MM.1S (cell line): Measurements from ENCODE around the gene UGT3A2.

Source experiments
- DNase-seq: peaks from one replicate; pipeline ENCODE4 v3.0.0-alpha.2; 2015
- H2AFZ ChIP-seq: fragments of 300-600 bp; sonication (generic); 2 replicates; pipeline ENCODE4 v1.6.0; 2016; ENCODE audit warnings: antibody characterized with exemption, low read length
- H3F3A ChIP-seq: fragments of 300-600 bp; sonication (generic); 2 replicates; pipeline ENCODE4 v1.6.1; 2016; ENCODE audit warnings: mild to moderate bottlenecking, antibody characterized with exemption, low read length, moderate library complexity, mixed read lengths; ENCODE audit not compliant: insufficient read depth
- H3K27ac ChIP-seq: fragments of 300-600 bp; sonication (generic); 2 replicates; pipeline ENCODE4 v1.5.1; 2016; ENCODE audit warnings: mild to moderate bottlenecking, low read length
- H3K27me3 ChIP-seq: fragments of 300-600 bp; sonication (generic); replicated peaks from 2 replicates; pipeline ENCODE4 v1.6.0; 2016; ENCODE audit warnings: low read length; ENCODE audit not compliant: insufficient read depth
- H3K36me3 ChIP-seq: fragments of 300-600 bp; sonication (generic); replicated peaks from 2 replicates; pipeline ENCODE4 v1.6.1; 2016; ENCODE audit warnings: mild to moderate bottlenecking, low read length, mixed read lengths; ENCODE audit not compliant: insufficient read depth
- H3K4me1 ChIP-seq: fragments of 300-600 bp; sonication (generic); 2 replicates; pipeline ENCODE4 v1.6.1; 2016; ENCODE audit warnings: low read length, mixed read lengths
- H3K4me2 ChIP-seq: fragments of 300-600 bp; sonication (generic); 2 replicates; pipeline ENCODE4 v1.6.0; 2016; ENCODE audit warnings: low read depth, low read length
- H3K4me3 ChIP-seq: fragments of 300-600 bp; sonication (generic); 2 replicates; pipeline ENCODE4 v1.5.1; 2016; ENCODE audit warnings: low read length, mixed read lengths
- H3K79me2 ChIP-seq: fragments of 300-600 bp; sonication (generic); 2 replicates; pipeline ENCODE4 v1.6.1; 2016; ENCODE audit warnings: mixed run types, low read length, mixed read lengths
- H3K9ac ChIP-seq: fragments of 300-600 bp; sonication (generic); 2 replicates; pipeline ENCODE4 v1.6.1; 2016; ENCODE audit warnings: low read length, mixed read lengths
- H3K9me2 ChIP-seq: fragments of 300-600 bp; sonication (generic); replicated peaks from 2 replicates; pipeline ENCODE4 v1.6.1; 2016; ENCODE audit warnings: mild to moderate bottlenecking, low read length, mixed read lengths; ENCODE audit not compliant: insufficient read depth
- H3K9me3 ChIP-seq: fragments of 300-600 bp; sonication (generic); replicated peaks from 2 replicates; pipeline ENCODE4 v1.6.1; 2016; ENCODE audit warnings: mild to moderate bottlenecking, low read length, mixed read lengths; ENCODE audit not compliant: insufficient read depth
- H4K20me1 ChIP-seq: fragments of 300-600 bp; sonication (generic); 2 replicates; pipeline ENCODE4 v1.6.1; 2016; ENCODE audit warnings: mild to moderate bottlenecking, low read length, moderate library complexity, mixed read lengths; ENCODE audit not compliant: insufficient read depth
- EZH2 ChIP-seq: fragments of 300-600 bp; sonication (generic); optimal IDR thresholded peaks from 2 replicates; pipeline ENCODE3; 2017; ENCODE audit warnings: low read depth, mild to moderate bottlenecking, antibody characterized with exemption, low read length, mixed read lengths
- EZH2phosphoT487 ChIP-seq: fragments of 300-600 bp; sonication (generic); IDR thresholded peaks from 2 replicates; pipeline ENCODE4 v1.6.1; 2018; ENCODE audit warnings: antibody characterized with exemption, low read length
- TF ChIP-seq, protein P1 (sequence below): fragments of 300-600 bp; sonication (generic); IDR thresholded peaks from 2 replicates; pipeline ENCODE4 v1.5.1; 2016; ENCODE audit warnings: antibody characterized with exemption, low read length, mixed read lengths

UGT3A2 gene

GRCh38 chr5:35996076-35996475, 70.6 kb downstream of the UGT3A2 start:
- H3F3A ChIP-seq = no peaks in the 10 kb centered on the region
- H3K36me3 ChIP-seq = no peaks in the 10 kb centered on the region
- H3K9me2 ChIP-seq = no peaks in the 10 kb centered on the region
- TF ChIP-seq EZH2phosphoT487 (no peak), EZH2 (no peak)
- TF ChIP-seq, protein P1, sequence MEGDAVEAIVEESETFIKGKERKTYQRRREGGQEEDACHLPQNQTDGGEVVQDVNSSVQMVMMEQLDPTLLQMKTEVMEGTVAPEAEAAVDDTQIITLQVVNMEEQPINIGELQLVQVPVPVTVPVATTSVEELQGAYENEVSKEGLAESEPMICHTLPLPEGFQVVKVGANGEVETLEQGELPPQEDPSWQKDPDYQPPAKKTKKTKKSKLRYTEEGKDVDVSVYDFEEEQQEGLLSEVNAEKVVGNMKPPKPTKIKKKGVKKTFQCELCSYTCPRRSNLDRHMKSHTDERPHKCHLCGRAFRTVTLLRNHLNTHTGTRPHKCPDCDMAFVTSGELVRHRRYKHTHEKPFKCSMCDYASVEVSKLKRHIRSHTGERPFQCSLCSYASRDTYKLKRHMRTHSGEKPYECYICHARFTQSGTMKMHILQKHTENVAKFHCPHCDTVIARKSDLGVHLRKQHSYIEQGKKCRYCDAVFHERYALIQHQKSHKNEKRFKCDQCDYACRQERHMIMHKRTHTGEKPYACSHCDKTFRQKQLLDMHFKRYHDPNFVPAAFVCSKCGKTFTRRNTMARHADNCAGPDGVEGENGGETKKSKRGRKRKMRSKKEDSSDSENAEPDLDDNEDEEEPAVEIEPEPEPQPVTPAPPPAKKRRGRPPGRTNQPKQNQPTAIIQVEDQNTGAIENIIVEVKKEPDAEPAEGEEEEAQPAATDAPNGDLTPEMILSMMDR = no peak
- no peaks in the 10 kb centered on the region for H3K79me2 ChIP-seq
- no peak for DNase-seq
- no peaks in the 10 kb centered on the region for H3K27me3 ChIP-seq
- H2AFZ ChIP-seq = no peak overlapping the region
- H4K20me1 ChIP-seq = no peaks in the 10 kb centered on the region
- H3K9ac ChIP-seq = no peak overlapping the region
- no peak overlapping the region for H3K27ac ChIP-seq
- H3K4me3 ChIP-seq = no peak overlapping the region
- H3K4me1 ChIP-seq = no peaks in the 10 kb centered on the region
- H3K9me3 ChIP-seq = no peaks in the 10 kb centered on the region
- H3K4me2 ChIP-seq = no peak overlapping the region

- no peaks in the 10 kb centered on the region for H3K36me3 ChIP-seq
- H3K9me3 ChIP-seq = no peaks in the 10 kb centered on the region
- H3K9me2 ChIP-seq = no peaks in the 10 kb centered on the region
- no peaks in the 10 kb centered on the region for H3K79me2 ChIP-seq
- H3K9ac ChIP-seq = no peak within 1 kb of the TSS
- no peaks in the 10 kb centered on the region for H4K20me1 ChIP-seq
- no peak for DNase-seq
- no peaks in the 10 kb centered on the region for H3F3A ChIP-seq
- H3K27ac ChIP-seq = no peak within 1 kb of the TSS
- H3K4me1 ChIP-seq = no peaks in the 10 kb centered on the region
- H3K27me3 ChIP-seq = no peaks in the 10 kb centered on the region
- H2AFZ ChIP-seq = no peak within 1 kb of the TSS
- TF ChIP-seq EZH2 (no peak), EZH2phosphoT487 (no peak)
- TF ChIP-seq, protein P1 = no peak
- no peak within 1 kb of the TSS for H3K4me3 ChIP-seq
- H3K4me2 ChIP-seq = no peak within 1 kb of the TSS
Measured at GRCh38 chr5:35990941-35991611, 75.6 kb downstream of the UGT3A2 start, which contains the start of gene UGT3A1. Gene UGT3A1 (minus strand): TSS chr5:35991390. CDS start chr5:35991240, 150 bp downstream.

DNA sequence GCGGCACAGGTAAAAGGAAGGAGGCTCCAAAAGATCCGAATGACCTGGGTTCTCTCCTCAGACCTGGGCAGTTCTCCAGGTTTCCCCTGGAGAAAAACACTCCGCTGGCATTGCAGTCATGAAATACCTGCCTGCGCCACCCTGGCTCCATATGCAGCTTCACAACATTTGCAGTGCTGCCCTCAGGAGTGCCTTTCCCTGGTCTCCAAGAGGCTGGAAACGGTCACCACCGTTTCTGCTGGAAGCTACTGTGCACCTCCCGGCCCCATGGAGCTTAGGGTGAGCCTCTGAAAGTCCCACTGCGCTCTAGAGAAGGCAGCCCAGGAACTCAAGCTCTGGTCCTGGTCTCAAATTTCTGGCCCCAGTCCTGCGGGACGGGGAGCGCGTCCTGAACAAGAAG, 76.2 kb downstream of the UGT3A2 start:
- no peaks in the 10 kb centered on the region for H3F3A ChIP-seq
- no peak overlapping the region for H3K4me3 ChIP-seq
- H3K36me3 ChIP-seq = no peaks in the 10 kb centered on the region
- H3K4me2 ChIP-seq = no peak overlapping the region
- no peaks in the 10 kb centered on the region for H3K9me3 ChIP-seq
- no peak for DNase-seq
- H3K9ac ChIP-seq = no peak overlapping the region
- no peaks in the 10 kb centered on the region for H3K27me3 ChIP-seq
- no peak overlapping the region for H3K27ac ChIP-seq
- H3K9me2 ChIP-seq = no peaks in the 10 kb centered on the region
- H3K4me1 ChIP-seq = no peaks in the 10 kb centered on the region
- H4K20me1 ChIP-seq = no peaks in the 10 kb centered on the region
- no peaks in the 10 kb centered on the region for H3K79me2 ChIP-seq
- no peak for TF ChIP-seq EZH2phosphoT487
- TF ChIP-seq, protein P1 = no peak
- no peak for TF ChIP-seq EZH2
- no peak overlapping the region for H2AFZ ChIP-seq
